Measurements from ENCODE around the gene AAK1. TPM values are rescaled to one million over a fixed set of nuclear protein-coding genes. Genes with fewer than 3 reads are reported as not detected.

The AAK1 gene
- total and polyA plus RNA-seq, 4 donors, result 6.9 to 95.6 (median 51.0) TPM

- no peak overlapping the region for H3K27ac ChIP-seq (ENCODE audit: low read depth in 1 of 2, low read length in 2 of 2)
- peaks cover 10 to 15% of the 10 kb centered on the region in 2 donors for H3K36me3 ChIP-seq (ENCODE audit: control insufficient read depth in 1 of 2, insufficient read depth in 2 of 2, low read length in 1 of 2)
- H3K27me3 ChIP-seq (ENCODE audit: control insufficient read depth in 1 of 2, insufficient read depth in 2 of 2, low read length in 1 of 2), result no peaks in the 10 kb centered on the region
- intact Hi-C loops (cut with DNase I), result loop anchor here in 1 of 2 donors (10.0 kb wide), 1 partner anchor 138 kb away; no protein-coding TSS in a partner anchor
- no peaks in the 10 kb centered on the region for H3K4me1 ChIP-seq (ENCODE audit: control insufficient read depth in 1 of 2, insufficient read depth in 2 of 2, low read length in 2 of 2)
- no peak for DNase-seq
- no peak overlapping the region for H3K4me3 ChIP-seq (ENCODE audit: low read length in 2 of 2)
- no peak for ATAC-seq (ENCODE audit: low FRiP score)
- H3K9me3 ChIP-seq (ENCODE audit: control insufficient read depth, low read length), result no peaks in the 10 kb centered on the region
- 91 to 95% methylated on average over 3 of the region's 3 CpGs for WGBS, 2 donors
Observed at GRCh38 chr2:69512446-69512845, 131.1 kb downstream of the AAK1 start.

- H3K9me3 ChIP-seq (ENCODE audit: control insufficient read depth, low read length), result no peaks in the 10 kb centered on the region
- DNase-seq (no peak), ATAC-seq (ENCODE audit: low FRiP score) (no peak)
- WGBS, 2 donors, result 96 to 100% methylated on average over 2 of the region's 2 CpGs
- H3K27ac ChIP-seq (ENCODE audit: low read depth in 1 of 2, low read length in 2 of 2), result no peak overlapping the region
- H3K4me3 ChIP-seq (ENCODE audit: low read length in 2 of 2), result no peak overlapping the region
- no peaks in the 10 kb centered on the region for H3K27me3 ChIP-seq (ENCODE audit: control insufficient read depth in 1 of 2, insufficient read depth in 2 of 2, low read length in 1 of 2)
- H3K4me1 ChIP-seq (ENCODE audit: control insufficient read depth in 1 of 2, insufficient read depth in 2 of 2, low read length in 2 of 2), result no peaks in the 10 kb centered on the region
- intact Hi-C loops (cut with DNase I), result loop anchor here in 1 of 2 donors (10.0 kb wide), 1 partner anchor 135 kb away; no protein-coding TSS in a partner anchor
- peaks cover 13 to 14% of the 10 kb centered on the region in 2 donors for H3K36me3 ChIP-seq (ENCODE audit: control insufficient read depth in 1 of 2, insufficient read depth in 2 of 2, low read length in 1 of 2)
Observed at GRCh38 chr2:69510204-69510603, 133.3 kb downstream of the AAK1 start.

DNA sequence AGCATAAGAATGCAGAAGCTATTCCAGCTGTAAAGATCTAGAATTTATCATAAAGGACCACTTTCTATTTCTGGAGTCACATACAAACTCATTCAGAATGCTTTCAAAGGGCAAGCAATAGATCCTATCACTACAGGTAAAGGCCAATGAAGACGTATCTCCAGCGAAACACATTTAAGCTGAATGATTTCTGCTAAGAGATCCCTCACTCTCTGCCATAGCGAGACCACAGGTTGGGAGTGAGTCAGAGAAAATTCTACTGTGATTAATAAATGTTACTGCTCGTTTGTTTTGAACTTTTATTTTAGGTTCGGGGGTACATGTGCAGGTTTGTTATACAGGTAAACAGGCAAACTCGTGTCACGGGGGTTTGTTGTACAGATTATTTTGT lies 133.8 kb downstream of the AAK1 start:
- no peaks in the 10 kb centered on the region for H3K9me3 ChIP-seq (ENCODE audit: control insufficient read depth, low read length)
- ATAC-seq (ENCODE audit: low FRiP score) (no peak), DNase-seq (no peak)
- H3K36me3 ChIP-seq (ENCODE audit: control insufficient read depth in 1 of 2, insufficient read depth in 2 of 2, low read length in 1 of 2), result peaks cover 13 to 14% of the 10 kb centered on the region in 2 donors
- no peaks in the 10 kb centered on the region for H3K4me1 ChIP-seq (ENCODE audit: control insufficient read depth in 1 of 2, insufficient read depth in 2 of 2, low read length in 2 of 2)
- WGBS, 2 donors, result 94% methylated on average over 7 of the region's 7 CpGs
- no peak overlapping the region for H3K4me3 ChIP-seq (ENCODE audit: low read length in 2 of 2)
- intact Hi-C loops (cut with DNase I), result loop anchor here in 1 of 2 donors (10.0 kb wide), 1 partner anchor 135 kb away; no protein-coding TSS in a partner anchor
- no peak overlapping the region for H3K27ac ChIP-seq (ENCODE audit: low read depth in 1 of 2, low read length in 2 of 2)
- H3K27me3 ChIP-seq (ENCODE audit: control insufficient read depth in 1 of 2, insufficient read depth in 2 of 2, low read length in 1 of 2), result no peaks in the 10 kb centered on the region

- WGBS, 2 donors, result 64 to 73% methylated on average over 7 of the region's 7 CpGs
- H3K36me3 ChIP-seq (ENCODE audit: control insufficient read depth in 1 of 2, insufficient read depth in 2 of 2, low read length in 1 of 2), result peaks cover 13 to 14% of the 10 kb centered on the region in 2 donors
- no peaks in the 10 kb centered on the region for H3K27me3 ChIP-seq (ENCODE audit: control insufficient read depth in 1 of 2, insufficient read depth in 2 of 2, low read length in 1 of 2)
- no peak for DNase-seq
- ATAC-seq (ENCODE audit: low FRiP score), result no peak
- no peaks in the 10 kb centered on the region for H3K9me3 ChIP-seq (ENCODE audit: control insufficient read depth, low read length)
- intact Hi-C loops (cut with DNase I), result no loop called here
- H3K4me3 ChIP-seq (ENCODE audit: low read length in 2 of 2), result no peak overlapping the region
- no peaks in the 10 kb centered on the region for H3K4me1 ChIP-seq (ENCODE audit: control insufficient read depth in 1 of 2, insufficient read depth in 2 of 2, low read length in 2 of 2)
- no peak overlapping the region for H3K27ac ChIP-seq (ENCODE audit: low read depth in 1 of 2, low read length in 2 of 2)
Observed at GRCh38 chr2:69509011-69509749, 134.4 kb downstream of the AAK1 start.

DNA sequence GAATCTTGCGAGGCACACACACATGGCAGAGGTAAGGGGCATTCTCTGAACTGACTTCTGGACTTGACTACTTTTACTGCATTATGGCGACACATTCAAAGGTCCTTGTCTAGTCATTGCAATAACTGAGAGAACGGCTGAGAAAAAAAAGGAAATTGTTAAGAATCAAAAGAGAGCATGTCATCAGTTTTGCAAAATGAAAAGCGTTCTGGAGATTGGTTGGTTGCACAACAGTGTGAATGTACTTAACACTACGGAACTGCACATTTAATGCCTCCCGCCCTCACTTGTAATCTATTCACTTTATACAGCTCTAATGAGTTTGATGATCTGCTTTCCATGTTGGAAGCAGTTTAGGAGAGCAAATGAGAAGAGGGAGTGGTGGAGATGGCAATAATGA lies 137.8 kb downstream of the AAK1 start:
- Histone ChIP-seq H3K36me3 (ENCODE audit: control insufficient read depth in 1 of 2, insufficient read depth in 2 of 2, low read length in 1 of 2) (peaks cover 7 to 10% of the 10 kb centered on the region in 2 donors), H3K9me3 (ENCODE audit: control insufficient read depth, low read length) (no peaks in the 10 kb centered on the region), H3K4me1 (ENCODE audit: control insufficient read depth in 1 of 2, insufficient read depth in 2 of 2, low read length in 2 of 2) (no peaks in the 10 kb centered on the region), H3K27me3 (ENCODE audit: control insufficient read depth in 1 of 2, insufficient read depth in 2 of 2, low read length in 1 of 2) (no peaks in the 10 kb centered on the region), H3K4me3 (ENCODE audit: low read length in 2 of 2) (no peak overlapping the region), H3K27ac (ENCODE audit: low read depth in 1 of 2, low read length in 2 of 2) (no peak overlapping the region)
- intact Hi-C loops (cut with DNase I), result no loop called here
- DNase-seq (no peak), ATAC-seq (ENCODE audit: low FRiP score) (no peak)
- 93% methylated on average over 6 of the region's 6 CpGs for WGBS, 2 donors

DNA sequence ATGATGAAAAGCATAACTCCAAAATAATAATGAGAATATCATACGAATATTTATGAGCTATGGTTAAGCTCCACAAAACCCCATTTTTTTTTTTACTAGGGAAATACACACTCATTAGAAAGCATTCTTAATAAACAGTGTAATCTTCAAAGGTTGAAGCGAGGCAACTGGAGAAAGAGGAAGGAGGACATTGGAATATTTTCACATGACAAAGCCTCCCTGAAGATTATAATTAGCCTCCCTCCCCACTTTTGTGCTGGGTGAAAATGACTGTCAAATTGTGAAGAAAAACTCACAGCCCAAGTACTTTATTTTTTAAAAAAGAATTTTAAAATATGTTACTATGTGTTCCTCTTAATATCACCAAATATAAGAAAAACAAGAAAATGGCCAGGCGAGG lies 142.2 kb downstream of the AAK1 start:
- intact Hi-C loops (cut with DNase I), result no loop called here

DNA sequence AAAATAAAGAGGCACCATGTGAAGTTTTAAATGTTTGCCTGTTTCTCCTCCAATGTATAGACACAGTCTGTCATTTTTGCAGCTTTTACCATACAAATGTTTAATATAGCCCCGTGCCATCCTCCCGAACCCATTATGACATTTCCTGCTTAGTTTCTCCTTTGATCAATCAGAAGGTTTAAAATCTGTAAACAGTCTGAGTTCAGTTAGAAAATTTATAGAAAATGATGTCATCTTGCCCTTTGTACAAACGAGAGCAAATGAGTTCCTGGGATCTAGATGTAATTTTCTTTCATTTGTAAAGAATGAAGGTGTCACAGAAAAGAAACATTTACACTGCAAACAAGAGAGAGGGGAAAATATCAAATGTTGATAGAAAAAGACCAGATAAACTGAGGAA lies 143.6 kb downstream of the AAK1 start:
- Histone ChIP-seq H3K4me3 (ENCODE audit: low read length in 2 of 2) (no peak overlapping the region), H3K27me3 (ENCODE audit: control insufficient read depth in 1 of 2, insufficient read depth in 2 of 2, low read length in 1 of 2) (no peaks in the 10 kb centered on the region), H3K4me1 (ENCODE audit: control insufficient read depth in 1 of 2, insufficient read depth in 2 of 2, low read length in 2 of 2) (no peaks in the 10 kb centered on the region), H3K9me3 (ENCODE audit: control insufficient read depth, low read length) (no peaks in the 10 kb centered on the region), H3K27ac (ENCODE audit: low read depth in 1 of 2, low read length in 2 of 2) (no peak overlapping the region), H3K36me3 (ENCODE audit: control insufficient read depth in 1 of 2, insufficient read depth in 2 of 2, low read length in 1 of 2) (no peaks in the 10 kb centered on the region)
- 55% methylated on average over 3 of the region's 3 CpGs for WGBS, 2 donors
- no peak for ATAC-seq (ENCODE audit: low FRiP score)
- intact Hi-C loops (cut with DNase I), result no loop called here
- no peak for DNase-seq

More for the DNA sequence above, 142.2 kb downstream of the AAK1 start:
- no peak overlapping the region for H3K4me3 ChIP-seq (ENCODE audit: low read length in 2 of 2)
- no peaks in the 10 kb centered on the region for H3K4me1 ChIP-seq (ENCODE audit: control insufficient read depth in 1 of 2, insufficient read depth in 2 of 2, low read length in 2 of 2)
- WGBS, 2 donors, result 87 to 88% methylated on average over 3 of the region's 3 CpGs
- no peak overlapping the region for H3K27ac ChIP-seq (ENCODE audit: low read depth in 1 of 2, low read length in 2 of 2)
- no peak for DNase-seq
- H3K27me3 ChIP-seq (ENCODE audit: control insufficient read depth in 1 of 2, insufficient read depth in 2 of 2, low read length in 1 of 2), result no peaks in the 10 kb centered on the region
- no peak for ATAC-seq (ENCODE audit: low FRiP score)
- H3K9me3 ChIP-seq (ENCODE audit: control insufficient read depth, low read length), result no peaks in the 10 kb centered on the region
- H3K36me3 ChIP-seq (ENCODE audit: control insufficient read depth in 1 of 2, insufficient read depth in 2 of 2, low read length in 1 of 2), result peaks cover 2 to 3% of the 10 kb centered on the region in 2 donors

DNA sequence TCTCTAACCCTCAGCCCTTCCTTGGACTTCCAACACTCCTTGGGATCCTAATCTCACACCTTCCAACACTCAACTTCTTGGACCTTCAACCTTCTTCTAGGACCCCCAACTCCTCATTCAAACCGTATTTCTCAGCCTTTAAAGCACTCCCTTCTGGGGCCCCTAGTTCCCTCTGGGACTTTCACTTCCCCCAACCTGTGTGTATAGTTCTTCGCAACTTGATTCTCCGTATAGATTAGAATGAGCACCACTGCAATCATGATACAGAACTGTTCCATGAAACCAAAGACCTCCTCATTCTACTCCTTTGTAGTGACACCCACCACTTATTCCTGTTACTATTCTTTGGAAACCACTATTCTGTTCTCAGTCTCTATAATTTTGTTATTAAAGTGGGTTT lies 144.3 kb downstream of the AAK1 start:
- no peak overlapping the region for H3K27ac ChIP-seq (ENCODE audit: low read depth in 1 of 2, low read length in 2 of 2)
- no peak for DNase-seq
- ATAC-seq (ENCODE audit: low FRiP score), result no peak
- no peaks in the 10 kb centered on the region for H3K36me3 ChIP-seq (ENCODE audit: control insufficient read depth in 1 of 2, insufficient read depth in 2 of 2, low read length in 1 of 2)
- no peaks in the 10 kb centered on the region for H3K4me1 ChIP-seq (ENCODE audit: control insufficient read depth in 1 of 2, insufficient read depth in 2 of 2, low read length in 2 of 2)
- H3K4me3 ChIP-seq (ENCODE audit: low read length in 2 of 2), result no peak overlapping the region
- H3K9me3 ChIP-seq (ENCODE audit: control insufficient read depth, low read length), result no peaks in the 10 kb centered on the region
- 83 to 85% methylated on average over 3 of the region's 3 CpGs for WGBS, 2 donors
- intact Hi-C loops (cut with DNase I), result no loop called here
- no peaks in the 10 kb centered on the region for H3K27me3 ChIP-seq (ENCODE audit: control insufficient read depth in 1 of 2, insufficient read depth in 2 of 2, low read length in 1 of 2)

DNA sequence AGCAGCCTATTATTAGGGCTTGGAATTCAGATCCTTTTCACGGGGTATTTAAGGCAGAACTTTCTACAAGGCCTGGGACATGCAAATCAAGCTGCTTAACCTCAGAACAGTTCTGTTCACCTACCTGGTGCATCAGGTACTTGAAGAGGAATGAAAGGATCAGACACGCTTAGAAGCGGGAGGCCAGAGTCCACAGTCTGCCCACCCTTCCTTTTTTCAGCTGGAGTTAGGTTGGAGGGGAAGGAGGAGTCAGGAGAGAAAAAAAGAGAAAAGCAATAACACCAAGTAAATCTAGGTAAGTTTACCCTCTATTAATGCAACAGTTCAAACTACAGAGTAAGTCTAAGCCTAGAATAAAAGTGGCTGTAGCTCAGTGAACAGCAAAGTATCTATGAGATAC lies 147.7 kb downstream of the AAK1 start:
- 74 to 86% methylated on average over 3 of the region's 3 CpGs for WGBS, 2 donors
- H3K4me3 ChIP-seq (ENCODE audit: low read length in 2 of 2), result no peak overlapping the region
- DNase-seq (no peak), ATAC-seq (ENCODE audit: low FRiP score) (no peak)
- no peak overlapping the region for H3K27ac ChIP-seq (ENCODE audit: low read depth in 1 of 2, low read length in 2 of 2)
- peaks cover 0 to 2% of the 10 kb centered on the region in 2 donors for H3K36me3 ChIP-seq (ENCODE audit: control insufficient read depth in 1 of 2, insufficient read depth in 2 of 2, low read length in 1 of 2)
- H3K4me1 ChIP-seq (ENCODE audit: control insufficient read depth in 1 of 2, insufficient read depth in 2 of 2, low read length in 2 of 2), result no peaks in the 10 kb centered on the region
- H3K9me3 ChIP-seq (ENCODE audit: control insufficient read depth, low read length), result no peaks in the 10 kb centered on the region
- intact Hi-C loops (cut with DNase I), result no loop called here
- no peaks in the 10 kb centered on the region for H3K27me3 ChIP-seq (ENCODE audit: control insufficient read depth in 1 of 2, insufficient read depth in 2 of 2, low read length in 1 of 2)
